Endothelial cell of umbilical vein (primary cell): ENCODE data around the gene FGF19. TPM values are rescaled to one million over a fixed set of nuclear protein-coding genes. Genes with fewer than 3 reads are reported as not detected.

Experiments used
- BruUV-seq: library from RNA; stranded (reverse); fragments of 400-500 nt; replicated peaks from 2 replicates; lab custom pipeline; 2021; lab: Mats Ljungman, UMichigan
- CTCF ChIA-PET: fragments of 300-600, 350-600 bp; sonication (Branson Sonifier 250); formaldehyde crosslinking; loops from one replicate; lab custom pipeline; 2021; ENCODE audit warnings: antibody characterized with exemption, inconsistent platforms; lab: Charles Lee
- POLR2A ChIA-PET: fragments of 300-600, 350-600 bp; sonication (Branson Sonifier 250); formaldehyde crosslinking; loops from one replicate; lab custom pipeline; 2021; ENCODE audit warnings: antibody characterized with exemption, inconsistent platforms; lab: Charles Lee
- DNase-seq: peaks from one replicate; pipeline ENCODE4 v3.0.0-alpha.2; 2011; ENCODE audit warnings: low read depth, low spot score
- FAIRE-seq: peaks from 2 replicates; lab custom pipeline; 2011; peaks lifted over from hg19 to GRCh38; lab: Jason Lieb, UNC
- H2AFZ ChIP-seq: 2 replicates; pipeline ENCODE4 v1.6.0; 2012; ENCODE audit warnings: low read depth, low read length, control low read depth, inconsistent platforms
- H3K27ac ChIP-seq: 2 replicates; pipeline ENCODE4 v1.5.1; 2011; ENCODE audit warnings: low read depth, mild to moderate bottlenecking, control low read depth, low read length, moderate library complexity; ENCODE audit not compliant: insufficient read depth
- H3K27me3 ChIP-seq, 2 experiments: 2 replicates each; pipeline versions ENCODE4 v1.6.0 to v1.6.1; 2011; ENCODE audit warnings: low read length in 2 of 2, mixed read lengths in 1 of 2; ENCODE audit not compliant: control insufficient read depth in 2 of 2, insufficient read depth in 2 of 2
- H3K36me3 ChIP-seq, 2 experiments: 2 replicates in 1 of 2; 3 replicates in 1 of 2; pipeline ENCODE4 v1.5.1; 2011; ENCODE audit warnings: low read length in 2 of 2, mild to moderate bottlenecking in 1 of 2, moderate library complexity in 1 of 2; ENCODE audit not compliant: control insufficient read depth in 2 of 2, insufficient read depth in 2 of 2; ENCODE audit errors: extremely low read depth in 1 of 2
- H3K4me1 ChIP-seq: 3 replicates; pipeline ENCODE4 v1.5.1; 2011; ENCODE audit warnings: mild to moderate bottlenecking, low read length; ENCODE audit not compliant: control insufficient read depth, insufficient read depth; ENCODE audit errors: extremely low read depth
- H3K4me2 ChIP-seq: 2 replicates; pipeline ENCODE4 v1.6.1; 2011; ENCODE audit warnings: low read length, control low read depth, mixed read lengths; ENCODE audit not compliant: insufficient read depth
- H3K4me3 ChIP-seq, 3 experiments: fragments of 200-600 bp in 1 of 3; sonication (generic), shearing (Covaris generic) in 1 of 3; replicated peaks in 1 of 3; 2 replicates each; pipeline ENCODE4 v1.5.1; 2011 to 2016; ENCODE audit warnings: control low read depth in 3 of 3, low read length in 3 of 3, mild to moderate bottlenecking in 2 of 3, inconsistent platforms in 1 of 3, low read depth in 1 of 3, moderate library complexity in 1 of 3; ENCODE audit not compliant: insufficient read depth in 1 of 3
- H3K79me2 ChIP-seq: 2 replicates; pipeline ENCODE4 v1.6.0; 2012; ENCODE audit warnings: low read length, inconsistent platforms; ENCODE audit not compliant: control insufficient read depth, insufficient read depth
- H3K9ac ChIP-seq: replicated peaks from 2 replicates; pipeline ENCODE3; 2011; ENCODE audit warnings: low read length, control low read depth; ENCODE audit not compliant: insufficient read depth; ENCODE audit errors: extremely low read depth
- H3K9me1 ChIP-seq: replicated peaks from 3 replicates; pipeline ENCODE4 v1.6.0; 2011; ENCODE audit warnings: mild to moderate bottlenecking, low read length; ENCODE audit not compliant: control insufficient read depth, insufficient read depth; ENCODE audit errors: extremely low read depth
- H3K9me3 ChIP-seq: replicated peaks from 2 replicates; pipeline ENCODE4 v1.5.1; 2012; ENCODE audit warnings: low read length, inconsistent platforms; ENCODE audit not compliant: control insufficient read depth, insufficient read depth
- H4K20me1 ChIP-seq: replicated peaks from 2 replicates; pipeline ENCODE3; 2011; ENCODE audit warnings: mild to moderate bottlenecking, low read length; ENCODE audit not compliant: control insufficient read depth, insufficient read depth; ENCODE audit errors: extremely low read depth
- EZH2 ChIP-seq: IDR thresholded peaks from 2 replicates; pipeline ENCODE4 v1.6.1; 2012; ENCODE audit warnings: borderline replicate concordance, low read depth, mild to moderate bottlenecking, moderate library complexity, low read length, inconsistent platforms; ENCODE audit not compliant: severe bottlenecking
- FOS ChIP-seq: IDR thresholded peaks from 2 replicates; pipeline ENCODE4 v1.6.1; 2011; ENCODE audit warnings: mild to moderate bottlenecking, low read length, moderate library complexity, borderline replicate concordance; ENCODE audit not compliant: insufficient read depth
- GATA2 ChIP-seq: IDR thresholded peaks from 2 replicates; pipeline ENCODE4 v1.7.0; 2011; ENCODE audit warnings: low read depth, mild to moderate bottlenecking, moderate library complexity, mixed read lengths, low read length; ENCODE audit not compliant: insufficient read length, insufficient read depth
- JUN ChIP-seq: IDR thresholded peaks from 2 replicates; pipeline ENCODE4 v1.6.1; 2011; ENCODE audit warnings: borderline replicate concordance, low read depth; ENCODE audit not compliant: insufficient read length, insufficient read depth
- MYC ChIP-seq: IDR thresholded peaks from one replicate; pipeline ENCODE4 v1.6.1; 2011; ENCODE audit warnings: mild to moderate bottlenecking, low read depth, low read length
- POLR2A ChIP-seq: IDR thresholded peaks from 2 replicates; pipeline ENCODE4 v1.6.1; 2012; ENCODE audit warnings: low read depth, mild to moderate bottlenecking, control low read depth, low read length
- POLR2AphosphoS5 ChIP-seq: IDR thresholded peaks from 2 replicates; pipeline ENCODE4 v1.6.1; 2012; ENCODE audit warnings: low read depth, mild to moderate bottlenecking, control low read depth, low read length, moderate library complexity; ENCODE audit not compliant: insufficient read depth
- dilution Hi-C: fragments of 300-500 bp; cut with MboI; formaldehyde crosslinking; loops from one replicate; pipeline ENCODE4 v1.15.0; 2019; ENCODE audit warnings: low sequenced_read_pairs; ENCODE audit not compliant: extremely low pct_ligation_motif_present
- intact Hi-C: fragments of 100-400 bp; cut with micrococcal nuclease; formaldehyde crosslinking; loops from one replicate; pipeline ENCODE4 v1.10.0; 2022
- polyA plus RNA-seq, 4 experiments: library from polyadenylated mRNA; depleted of rRNA in 3 of 4; stranded (reverse) in 3 of 4; unstranded in 1 of 4; fragments of >200 nt; gene quantifications; 2 replicates each; pipeline versions ENCODE4 v1.2.1 to v1.2.3, GENCODE V29; 2011 to 2012; ENCODE audit warnings: missing spikeins in 1 of 4
- total RNA-seq: library from RNA; stranded (reverse); gene quantifications from 2 replicates; pipeline ENCODE4 v1.2.3, GENCODE V29; 2021
- TF ChIP-seq, protein P1 (sequence below): IDR thresholded peaks from 2 replicates; pipeline ENCODE4 v1.6.1; 2011; ENCODE audit not compliant: insufficient read depth, insufficient read length
- TF ChIP-seq, protein P2 (sequence below), 2 donors: IDR thresholded peaks; 1 replicate in 1 of 2; 2 replicates in 1 of 2; pipeline ENCODE4 v1.5.1; 2011; ENCODE audit warnings: low read length in 2 of 2, mild to moderate bottlenecking in 2 of 2, moderate library complexity in 2 of 2, control low read depth in 1 of 2, inconsistent platforms in 1 of 2, low read depth in 1 of 2; ENCODE audit not compliant: insufficient read depth in 1 of 2; ENCODE audit errors: extremely low read depth in 1 of 2

FGF19 gene
- total and polyA plus RNA-seq, 2 donors (not counting 3 experiments of a cell fraction or from before 2014, with no cell fraction given), result 0.03 TPM; not detected in 1

DNA sequence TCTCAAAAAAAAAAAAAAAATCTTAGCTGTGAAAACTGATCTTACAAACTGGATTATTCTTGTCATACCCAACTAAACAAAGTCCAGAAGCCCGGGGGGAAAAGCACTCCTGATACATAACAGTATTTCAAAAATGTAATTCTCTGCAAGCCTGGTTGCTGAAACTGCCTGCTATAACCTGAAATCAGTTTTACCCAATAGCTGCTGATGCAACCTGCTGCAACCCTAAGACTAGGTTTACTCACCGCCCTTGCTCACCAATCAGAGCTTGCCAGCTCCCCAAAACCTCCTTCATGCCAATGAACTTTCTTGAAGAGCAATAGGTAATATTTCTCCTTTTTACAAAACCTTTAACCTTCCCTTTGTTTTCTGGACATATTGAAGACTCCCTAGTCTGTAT lies 12.4 kb downstream of the FGF19 start:
- intact Hi-C loops, result no loop called here
- no peak overlapping the region for H3K27ac ChIP-seq
- H3K36me3 ChIP-seq, result no peaks in the 10 kb centered on the region
- DNase-seq (no peak), FAIRE-seq (no peak)
- H3K4me1 ChIP-seq, result no peaks in the 10 kb centered on the region
- BruUV-seq, result no TSS peak
- no peaks in the 10 kb centered on the region for H4K20me1 ChIP-seq
- H3K9ac ChIP-seq, result no peak overlapping the region
- H2AFZ ChIP-seq, result no peak overlapping the region
- H3K4me3 ChIP-seq, result no peak overlapping the region
- no peaks in the 10 kb centered on the region for H3K9me1 ChIP-seq
- CTCF ChIA-PET, result interaction anchor here (0.9 to 1.1 kb wide), 2 partner anchors 197 to 500 kb away, joined by 4 read pairs; no protein-coding TSS in a partner anchor
- no peaks in the 10 kb centered on the region for H3K79me2 ChIP-seq
- POLR2A ChIA-PET, result no interaction called here
- TF ChIP-seq GATA2 (no peak), POLR2A (no peak), FOS (no peak), MYC (no peak), JUN (no peak), EZH2 (no peak), POLR2AphosphoS5 (no peak)
- TF ChIP-seq, protein P1, sequence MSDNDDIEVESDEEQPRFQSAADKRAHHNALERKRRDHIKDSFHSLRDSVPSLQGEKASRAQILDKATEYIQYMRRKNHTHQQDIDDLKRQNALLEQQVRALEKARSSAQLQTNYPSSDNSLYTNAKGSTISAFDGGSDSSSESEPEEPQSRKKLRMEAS, result no peak
- TF ChIP-seq, protein P2, sequence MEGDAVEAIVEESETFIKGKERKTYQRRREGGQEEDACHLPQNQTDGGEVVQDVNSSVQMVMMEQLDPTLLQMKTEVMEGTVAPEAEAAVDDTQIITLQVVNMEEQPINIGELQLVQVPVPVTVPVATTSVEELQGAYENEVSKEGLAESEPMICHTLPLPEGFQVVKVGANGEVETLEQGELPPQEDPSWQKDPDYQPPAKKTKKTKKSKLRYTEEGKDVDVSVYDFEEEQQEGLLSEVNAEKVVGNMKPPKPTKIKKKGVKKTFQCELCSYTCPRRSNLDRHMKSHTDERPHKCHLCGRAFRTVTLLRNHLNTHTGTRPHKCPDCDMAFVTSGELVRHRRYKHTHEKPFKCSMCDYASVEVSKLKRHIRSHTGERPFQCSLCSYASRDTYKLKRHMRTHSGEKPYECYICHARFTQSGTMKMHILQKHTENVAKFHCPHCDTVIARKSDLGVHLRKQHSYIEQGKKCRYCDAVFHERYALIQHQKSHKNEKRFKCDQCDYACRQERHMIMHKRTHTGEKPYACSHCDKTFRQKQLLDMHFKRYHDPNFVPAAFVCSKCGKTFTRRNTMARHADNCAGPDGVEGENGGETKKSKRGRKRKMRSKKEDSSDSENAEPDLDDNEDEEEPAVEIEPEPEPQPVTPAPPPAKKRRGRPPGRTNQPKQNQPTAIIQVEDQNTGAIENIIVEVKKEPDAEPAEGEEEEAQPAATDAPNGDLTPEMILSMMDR (IDR thresholded peaks at IDR 0.05; ENCODE audit: extremely low read depth in 1 of 2, insufficient read depth in 1 of 2, low read depth in 1 of 2, low read length in 2 of 2), result no peak
- H3K9me3 ChIP-seq, result no peaks in the 10 kb centered on the region
- dilution Hi-C loops, result no loop called here
- H3K4me2 ChIP-seq, result no peak overlapping the region
- peaks cover 2 to 8% of the 10 kb centered on the region in 2 experiments for H3K27me3 ChIP-seq
